Measurements from ENCODE around the gene BGN.

The BGN gene

DNA sequence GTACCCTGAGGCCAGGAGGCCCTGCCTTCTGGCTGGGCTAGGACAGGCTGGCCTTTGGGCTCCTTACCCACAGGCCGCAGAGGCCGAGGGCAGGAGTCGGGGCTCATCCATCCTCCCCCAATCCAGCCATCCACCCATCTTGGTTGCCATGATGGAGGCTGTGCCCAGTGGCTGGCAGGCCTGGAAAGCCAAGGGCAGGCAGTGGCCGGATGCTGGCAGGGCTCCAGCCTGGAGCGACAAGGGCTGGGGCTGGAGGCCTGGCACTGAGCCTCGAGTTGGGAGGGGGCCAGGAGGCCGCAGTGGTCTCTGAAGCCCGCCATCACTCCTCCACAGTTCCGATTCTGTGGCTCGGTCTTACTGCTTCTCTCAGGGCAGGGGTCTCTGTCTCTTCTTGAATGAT, 8.6 kb upstream of the BGN start (continued):
- TF ChIP-seq, protein P1, sequence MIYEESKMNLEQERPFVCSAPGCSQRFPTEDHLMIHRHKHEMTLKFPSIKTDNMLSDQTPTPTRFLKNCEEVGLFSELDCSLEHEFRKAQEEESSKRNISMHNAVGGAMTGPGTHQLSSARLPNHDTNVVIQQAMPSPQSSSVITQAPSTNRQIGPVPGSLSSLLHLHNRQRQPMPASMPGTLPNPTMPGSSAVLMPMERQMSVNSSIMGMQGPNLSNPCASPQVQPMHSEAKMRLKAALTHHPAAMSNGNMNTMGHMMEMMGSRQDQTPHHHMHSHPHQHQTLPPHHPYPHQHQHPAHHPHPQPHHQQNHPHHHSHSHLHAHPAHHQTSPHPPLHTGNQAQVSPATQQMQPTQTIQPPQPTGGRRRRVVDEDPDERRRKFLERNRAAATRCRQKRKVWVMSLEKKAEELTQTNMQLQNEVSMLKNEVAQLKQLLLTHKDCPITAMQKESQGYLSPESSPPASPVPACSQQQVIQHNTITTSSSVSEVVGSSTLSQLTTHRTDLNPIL (CRISPR knock-in tag; IDR thresholded peaks at IDR 0.05; ENCODE audit: low read depth) = no peak
- TF ChIP-seq, protein P2, sequence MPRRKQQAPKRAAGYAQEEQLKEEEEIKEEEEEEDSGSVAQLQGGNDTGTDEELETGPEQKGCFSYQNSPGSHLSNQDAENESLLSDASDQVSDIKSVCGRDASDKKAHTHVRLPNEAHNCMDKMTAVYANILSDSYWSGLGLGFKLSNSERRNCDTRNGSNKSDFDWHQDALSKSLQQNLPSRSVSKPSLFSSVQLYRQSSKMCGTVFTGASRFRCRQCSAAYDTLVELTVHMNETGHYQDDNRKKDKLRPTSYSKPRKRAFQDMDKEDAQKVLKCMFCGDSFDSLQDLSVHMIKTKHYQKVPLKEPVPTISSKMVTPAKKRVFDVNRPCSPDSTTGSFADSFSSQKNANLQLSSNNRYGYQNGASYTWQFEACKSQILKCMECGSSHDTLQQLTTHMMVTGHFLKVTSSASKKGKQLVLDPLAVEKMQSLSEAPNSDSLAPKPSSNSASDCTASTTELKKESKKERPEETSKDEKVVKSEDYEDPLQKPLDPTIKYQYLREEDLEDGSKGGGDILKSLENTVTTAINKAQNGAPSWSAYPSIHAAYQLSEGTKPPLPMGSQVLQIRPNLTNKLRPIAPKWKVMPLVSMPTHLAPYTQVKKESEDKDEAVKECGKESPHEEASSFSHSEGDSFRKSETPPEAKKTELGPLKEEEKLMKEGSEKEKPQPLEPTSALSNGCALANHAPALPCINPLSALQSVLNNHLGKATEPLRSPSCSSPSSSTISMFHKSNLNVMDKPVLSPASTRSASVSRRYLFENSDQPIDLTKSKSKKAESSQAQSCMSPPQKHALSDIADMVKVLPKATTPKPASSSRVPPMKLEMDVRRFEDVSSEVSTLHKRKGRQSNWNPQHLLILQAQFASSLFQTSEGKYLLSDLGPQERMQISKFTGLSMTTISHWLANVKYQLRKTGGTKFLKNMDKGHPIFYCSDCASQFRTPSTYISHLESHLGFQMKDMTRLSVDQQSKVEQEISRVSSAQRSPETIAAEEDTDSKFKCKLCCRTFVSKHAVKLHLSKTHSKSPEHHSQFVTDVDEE (CRISPR knock-in tag; IDR thresholded peaks at IDR 0.05) = no peak
- TF ChIP-seq ESRRG (CRISPR knock-in tag; IDR thresholded peaks at IDR 0.05) (no peak), RARB (CRISPR knock-in tag; IDR thresholded peaks at IDR 0.05) (no peak)
- TF ChIP-seq, protein P3, sequence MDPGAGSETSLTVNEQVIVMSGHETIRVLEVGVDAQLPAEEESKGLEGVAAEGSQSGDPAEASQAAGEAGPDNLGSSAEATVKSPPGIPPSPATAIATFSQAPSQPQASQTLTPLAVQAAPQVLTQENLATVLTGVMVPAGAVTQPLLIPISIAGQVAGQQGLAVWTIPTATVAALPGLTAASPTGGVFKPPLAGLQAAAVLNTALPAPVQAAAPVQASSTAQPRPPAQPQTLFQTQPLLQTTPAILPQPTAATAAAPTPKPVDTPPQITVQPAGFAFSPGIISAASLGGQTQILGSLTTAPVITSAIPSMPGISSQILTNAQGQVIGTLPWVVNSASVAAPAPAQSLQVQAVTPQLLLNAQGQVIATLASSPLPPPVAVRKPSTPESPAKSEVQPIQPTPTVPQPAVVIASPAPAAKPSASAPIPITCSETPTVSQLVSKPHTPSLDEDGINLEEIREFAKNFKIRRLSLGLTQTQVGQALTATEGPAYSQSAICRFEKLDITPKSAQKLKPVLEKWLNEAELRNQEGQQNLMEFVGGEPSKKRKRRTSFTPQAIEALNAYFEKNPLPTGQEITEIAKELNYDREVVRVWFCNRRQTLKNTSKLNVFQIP (CRISPR knock-in tag; IDR thresholded peaks at IDR 0.05; ENCODE audit: borderline replicate concordance, low read depth) = no peak

DNA sequence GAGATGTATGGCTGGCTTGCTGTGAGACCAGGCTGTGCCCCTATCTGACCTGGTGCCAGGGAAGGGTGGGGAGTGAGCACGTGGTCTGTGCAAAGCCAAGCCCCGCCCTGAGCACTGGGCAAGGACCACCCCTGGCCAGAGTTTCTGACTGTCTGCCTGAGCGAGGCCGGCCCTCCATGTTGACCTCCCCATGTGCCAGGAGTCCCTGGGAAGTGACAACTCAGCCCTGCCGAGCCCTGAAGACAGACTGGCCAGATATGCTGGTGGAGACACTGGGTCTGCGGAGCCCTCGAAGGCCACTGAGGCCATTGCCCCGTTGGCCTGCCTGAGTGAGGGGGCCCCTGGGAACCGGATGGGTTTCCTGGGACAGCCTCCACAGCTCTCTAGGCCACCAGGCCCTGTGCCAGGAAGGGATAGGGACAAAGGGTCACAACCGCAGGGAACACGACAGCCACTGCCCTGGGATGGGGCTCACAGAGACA, 7.1 kb upstream of the BGN start:
- TF ChIP-seq, protein P3 (CRISPR knock-in tag; IDR thresholded peaks at IDR 0.05; ENCODE audit: borderline replicate concordance, low read depth) = no peak
- no peak for TF ChIP-seq ESRRG (CRISPR knock-in tag; IDR thresholded peaks at IDR 0.05)
- no peak for TF ChIP-seq ZFP30 (CRISPR knock-in tag; IDR thresholded peaks at IDR 0.05)
- TF ChIP-seq ZC3H10 (CRISPR knock-in tag; IDR thresholded peaks at IDR 0.05) = no peak
- TF ChIP-seq, protein P2 (CRISPR knock-in tag; IDR thresholded peaks at IDR 0.05) = no peak
- no peak for TF ChIP-seq ZNF8 (CRISPR knock-in tag; IDR thresholded peaks at IDR 0.05)
- TF ChIP-seq TCF4 (CRISPR knock-in tag; IDR thresholded peaks at IDR 0.05; ENCODE audit: borderline replicate concordance) = no peak
- no peak for TF ChIP-seq ARNTL (CRISPR knock-in tag; IDR thresholded peaks at IDR 0.05; ENCODE audit: borderline replicate concordance, low read depth)
- no peak for TF ChIP-seq TOX (CRISPR knock-in tag; IDR thresholded peaks at IDR 0.05; ENCODE audit: borderline replicate concordance)
- TF ChIP-seq RARB (CRISPR knock-in tag; IDR thresholded peaks at IDR 0.05) = no peak
- no peak for TF ChIP-seq GLIS3 (CRISPR knock-in tag; IDR thresholded peaks at IDR 0.05)
- TF ChIP-seq ZNF565 (CRISPR knock-in tag; conservative IDR thresholded peaks at IDR 0.05; ENCODE audit: low read depth) = no peak
- no peak for TF ChIP-seq ISL1 (CRISPR knock-in tag; IDR thresholded peaks at IDR 0.05)
- no peak for TF ChIP-seq CSDC2 (CRISPR knock-in tag; IDR thresholded peaks at IDR 0.05)
- TF ChIP-seq, protein P4, sequence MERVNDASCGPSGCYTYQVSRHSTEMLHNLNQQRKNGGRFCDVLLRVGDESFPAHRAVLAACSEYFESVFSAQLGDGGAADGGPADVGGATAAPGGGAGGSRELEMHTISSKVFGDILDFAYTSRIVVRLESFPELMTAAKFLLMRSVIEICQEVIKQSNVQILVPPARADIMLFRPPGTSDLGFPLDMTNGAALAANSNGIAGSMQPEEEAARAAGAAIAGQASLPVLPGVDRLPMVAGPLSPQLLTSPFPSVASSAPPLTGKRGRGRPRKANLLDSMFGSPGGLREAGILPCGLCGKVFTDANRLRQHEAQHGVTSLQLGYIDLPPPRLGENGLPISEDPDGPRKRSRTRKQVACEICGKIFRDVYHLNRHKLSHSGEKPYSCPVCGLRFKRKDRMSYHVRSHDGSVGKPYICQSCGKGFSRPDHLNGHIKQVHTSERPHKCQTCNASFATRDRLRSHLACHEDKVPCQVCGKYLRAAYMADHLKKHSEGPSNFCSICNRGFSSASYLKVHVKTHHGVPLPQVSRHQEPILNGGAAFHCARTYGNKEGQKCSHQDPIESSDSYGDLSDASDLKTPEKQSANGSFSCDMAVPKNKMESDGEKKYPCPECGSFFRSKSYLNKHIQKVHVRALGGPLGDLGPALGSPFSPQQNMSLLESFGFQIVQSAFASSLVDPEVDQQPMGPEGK (CRISPR knock-in tag; IDR thresholded peaks at IDR 0.05; ENCODE audit: borderline replicate concordance) = no peak
- TF ChIP-seq BACH2 (CRISPR knock-in tag; IDR thresholded peaks at IDR 0.05; ENCODE audit: borderline replicate concordance) = no peak
- no peak for TF ChIP-seq SNAI2 (CRISPR knock-in tag; IDR thresholded peaks at IDR 0.05)
- TF ChIP-seq, protein P5, sequence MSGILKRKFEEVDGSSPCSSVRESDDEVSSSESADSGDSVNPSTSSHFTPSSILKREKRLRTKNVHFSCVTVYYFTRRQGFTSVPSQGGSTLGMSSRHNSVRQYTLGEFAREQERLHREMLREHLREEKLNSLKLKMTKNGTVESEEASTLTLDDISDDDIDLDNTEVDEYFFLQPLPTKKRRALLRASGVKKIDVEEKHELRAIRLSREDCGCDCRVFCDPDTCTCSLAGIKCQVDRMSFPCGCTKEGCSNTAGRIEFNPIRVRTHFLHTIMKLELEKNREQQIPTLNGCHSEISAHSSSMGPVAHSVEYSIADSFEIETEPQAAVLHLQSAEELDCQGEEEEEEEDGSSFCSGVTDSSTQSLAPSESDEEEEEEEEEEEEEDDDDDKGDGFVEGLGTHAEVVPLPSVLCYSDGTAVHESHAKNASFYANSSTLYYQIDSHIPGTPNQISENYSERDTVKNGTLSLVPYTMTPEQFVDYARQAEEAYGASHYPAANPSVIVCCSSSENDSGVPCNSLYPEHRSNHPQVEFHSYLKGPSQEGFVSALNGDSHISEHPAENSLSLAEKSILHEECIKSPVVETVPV (CRISPR knock-in tag; IDR thresholded peaks at IDR 0.05) = no peak
- no peak for TF ChIP-seq PPARA (CRISPR knock-in tag; IDR thresholded peaks at IDR 0.05; ENCODE audit: borderline replicate concordance)
- no peak for TF ChIP-seq ZNF70 (CRISPR knock-in tag; IDR thresholded peaks at IDR 0.05)
- ATAC-seq = no peak

All from SK-N-SH treated with all-trans-retinoic acid at 6 μM for 48 hours (cell line).